ENCODE measurements around the gene MYZAP. TPM values are rescaled to one million over a fixed set of nuclear protein-coding genes. Genes with fewer than 3 reads are reported as not detected.

Gene MYZAP
- total RNA-seq, 1 experiment from 2014 or later, result not detected

- ChIA-PET CTCF (no interaction called here), POLR2A (ENCODE audit: low non-redundant PET) (no interaction called here)
- TF ChIP-seq EZH2 (IDR thresholded peaks at IDR 0.05; ENCODE audit: borderline replicate concordance, low read depth, low read length, poor library complexity, severe bottlenecking), result no peak
- no peak for TF ChIP-seq CTCF (conservative IDR thresholded peaks at IDR 0.05; ENCODE audit: low read depth, low read length)
- intact Hi-C loops (cut with micrococcal nuclease; ENCODE audit: unreplicated experiment), result no loop called here
- Histone ChIP-seq H3K4me1 (ENCODE audit: insufficient read depth, low read length, poor library complexity, severe bottlenecking) (no peaks in the 10 kb centered on the region), H3K27ac (ENCODE audit: low read depth, low read length, poor library complexity, severe bottlenecking) (no peak overlapping the region), H3K36me3 (ENCODE audit: insufficient read depth, low read length, poor library complexity, severe bottlenecking) (no peaks in the 10 kb centered on the region), H3K4me3 (ENCODE audit: low read depth, low read length, poor library complexity, severe bottlenecking) (no peak overlapping the region), H3K27me3 (replicated peaks; ENCODE audit: insufficient read depth, low read depth, low read length, poor library complexity) (no peaks in the 10 kb centered on the region), H3K9me3 (ENCODE audit: low read depth, low read length, poor library complexity, severe bottlenecking) (peaks cover 5% of the 10 kb centered on the region)
- no peak for DNase-seq (ENCODE audit: low spot score)
- no TSS peak for BruUV-seq (replicated peaks)
These were observed 135.3 kb downstream of the MYZAP start for GRCh38 chr15:57727031-57727430.

GRCh38 chr15:57728436-57728835 is 136.7 kb downstream of the MYZAP start:
- no peak for TF ChIP-seq CTCF (conservative IDR thresholded peaks at IDR 0.05; ENCODE audit: low read depth, low read length)
- TF ChIP-seq EZH2 (IDR thresholded peaks at IDR 0.05; ENCODE audit: borderline replicate concordance, low read depth, low read length, poor library complexity, severe bottlenecking), result no peak
- no peaks in the 10 kb centered on the region for H3K36me3 ChIP-seq (ENCODE audit: insufficient read depth, low read length, poor library complexity, severe bottlenecking)
- H3K27me3 ChIP-seq (replicated peaks; ENCODE audit: insufficient read depth, low read depth, low read length, poor library complexity), result no peaks in the 10 kb centered on the region
- no peak overlapping the region for H3K4me3 ChIP-seq (ENCODE audit: low read depth, low read length, poor library complexity, severe bottlenecking)
- DNase-seq (ENCODE audit: low spot score), result no peak
- no peaks in the 10 kb centered on the region for H3K4me1 ChIP-seq (ENCODE audit: insufficient read depth, low read length, poor library complexity, severe bottlenecking)
- ChIA-PET CTCF (no interaction called here), POLR2A (ENCODE audit: low non-redundant PET) (no interaction called here)
- peaks cover 5% of the 10 kb centered on the region for H3K9me3 ChIP-seq (ENCODE audit: low read depth, low read length, poor library complexity, severe bottlenecking)
- no TSS peak for BruUV-seq (replicated peaks)
- no peak overlapping the region for H3K27ac ChIP-seq (ENCODE audit: low read depth, low read length, poor library complexity, severe bottlenecking)
- intact Hi-C loops (cut with micrococcal nuclease; ENCODE audit: unreplicated experiment), result no loop called here

GRCh38 chr15:57730876-57731275 is 139.2 kb downstream of the MYZAP start:
- Histone ChIP-seq H3K4me3 (ENCODE audit: low read depth, low read length, poor library complexity, severe bottlenecking) (no peak overlapping the region), H3K27me3 (replicated peaks; ENCODE audit: insufficient read depth, low read depth, low read length, poor library complexity) (no peaks in the 10 kb centered on the region), H3K9me3 (ENCODE audit: low read depth, low read length, poor library complexity, severe bottlenecking) (no peaks in the 10 kb centered on the region), H3K36me3 (ENCODE audit: insufficient read depth, low read length, poor library complexity, severe bottlenecking) (no peaks in the 10 kb centered on the region), H3K27ac (ENCODE audit: low read depth, low read length, poor library complexity, severe bottlenecking) (no peak overlapping the region), H3K4me1 (ENCODE audit: insufficient read depth, low read length, poor library complexity, severe bottlenecking) (peaks cover 12% of the 10 kb centered on the region)
- DNase-seq (ENCODE audit: low spot score), result peak; percentile 45
- intact Hi-C loops (cut with micrococcal nuclease; ENCODE audit: unreplicated experiment), result loop anchor here (10.0 kb wide), 2 partner anchors 334 to 454 kb away; partner anchors contain the start of gene ALDH1A2
- TF ChIP-seq CTCF (conservative IDR thresholded peaks at IDR 0.05; ENCODE audit: low read depth, low read length), result no peak
- no TSS peak for BruUV-seq (replicated peaks)
- CTCF ChIA-PET, result interaction anchor here (0.6 kb wide), 2 partner anchors 52 to 588 kb away, joined by 3 to 4 read pairs; no protein-coding TSS in a partner anchor
- POLR2A ChIA-PET (ENCODE audit: low non-redundant PET), result no interaction called here
